Left forelimb (tissue), 1 donor: ENCODE data around the gene CDT1.
"Not testable (repeated sequence)": the region's sequence is repeated elsewhere in the genome, so short reads cannot be mapped to it uniquely, and the experiment has no call there.

Experiments
- DNase-seq: peaks from one replicate; pipeline ENCODE4 v3.0.0-alpha.2; 2018; ENCODE audit warnings: low spot score

The CDT1 gene

GRCh38 chr16:88817785-88818574, 14.4 kb downstream of the CDT1 start:
- DNase-seq: no peak

GRCh38 chr16:88818575-88818874, 14.9 kb downstream of the CDT1 start:
- DNase-seq: no peak

- DNase-seq: no peak
Observed at GRCh38 chr16:88819126-88819525, 15.5 kb downstream of the CDT1 start.

- DNase-seq: no peak
Observed at GRCh38 chr16:88820385-88821025, 16.9 kb downstream of the CDT1 start.

- no peak for DNase-seq
Observed at GRCh38 chr16:88821168-88821850, 17.7 kb downstream of the CDT1 start.

- no peak for DNase-seq
Observed at GRCh38 chr16:88822281-88823040, 18.9 kb downstream of the CDT1 start.

- DNase-seq: not testable (repeated sequence)
Observed at GRCh38 chr16:88823646-88824045, 20.1 kb downstream of the CDT1 start.

- no peak for DNase-seq
Observed at GRCh38 chr16:88824256-88825077, 20.9 kb downstream of the CDT1 start.

- DNase-seq: no peak
Observed at GRCh38 chr16:88825146-88825545, 21.6 kb downstream of the CDT1 start.

- DNase-seq: no peak
Observed at GRCh38 chr16:88826070-88826840, 22.7 kb downstream of the CDT1 start.

GRCh38 chr16:88827727-88828126, 24.1 kb downstream of the CDT1 start:
- DNase-seq: no peak

- no peak for DNase-seq
Observed at GRCh38 chr16:88828711-88829110, 25.1 kb downstream of the CDT1 start.

- no peak for DNase-seq
Observed at GRCh38 chr16:88830258-88830657, 26.7 kb downstream of the CDT1 start.

GRCh38 chr16:88830783-88831182, 27.2 kb downstream of the CDT1 start:
- DNase-seq: no peak

- DNase-seq: no peak
Observed at GRCh38 chr16:88831838-88832237, 28.2 kb downstream of the CDT1 start.

GRCh38 chr16:88833086-88833485, 29.5 kb downstream of the CDT1 start:
- DNase-seq: no peak

GRCh38 chr16:88834670-88835069, 31.1 kb downstream of the CDT1 start:
- no peak for DNase-seq

GRCh38 chr16:88835383-88835782, 31.8 kb downstream of the CDT1 start:
- DNase-seq: no peak

- no peak for DNase-seq
Observed at GRCh38 chr16:88835818-88836217, 32.2 kb downstream of the CDT1 start.

GRCh38 chr16:88836791-88837190, 33.2 kb downstream of the CDT1 start:
- DNase-seq: no peak

GRCh38 chr16:88837806-88838205, 34.2 kb downstream of the CDT1 start:
- no peak for DNase-seq
